Nephron (organoid): Measurements from ENCODE around the gene ROCK2.

Source experiments
- H3K27ac Mint-ChIP-seq, 3 experiments: 2 replicates each; pipeline ENCODE4 v1.8.0; 2020; ENCODE audit warnings: mixed read lengths in 3 of 3, mild to moderate bottlenecking in 2 of 3, moderate library complexity in 1 of 3
- H3K27me3 Mint-ChIP-seq: 2 replicates; pipeline ENCODE4 v1.8.0; 2021; ENCODE audit warnings: low read depth, mild to moderate bottlenecking, moderate library complexity, mixed read lengths
- H3K36me3 Mint-ChIP-seq: 2 replicates; pipeline ENCODE4 v1.8.0; 2020; ENCODE audit warnings: low read depth, mixed read lengths
- H3K4me1 Mint-ChIP-seq: 2 replicates; pipeline ENCODE4 v1.8.0; 2020; ENCODE audit warnings: mixed read lengths
- H3K4me3 Mint-ChIP-seq, 3 experiments: 2 replicates each; pipeline ENCODE4 v1.8.0; 2020; ENCODE audit warnings: mild to moderate bottlenecking in 3 of 3, mixed read lengths in 3 of 3, moderate library complexity in 2 of 3
- H3K9me3 Mint-ChIP-seq: 2 replicates; pipeline ENCODE4 v1.8.0; 2020; ENCODE audit warnings: mixed read lengths
- CTCF ChIP-seq, 3 experiments: fragments of 200-600 bp; sonication (generic); IDR thresholded peaks; one replicate each; pipeline ENCODE4 v1.5.0; 2021; ENCODE audit warnings: antibody characterized with exemption in 3 of 3; ENCODE audit not compliant: unreplicated experiment in 3 of 3

ROCK2 gene

GRCh38 chr2:11279398-11279797, 65.0 kb downstream of the ROCK2 start:
- TF ChIP-seq CTCF (IDR thresholded peaks at IDR 0.05; ENCODE audit: unreplicated experiment in 3 of 3) = no peak
- Mint-ChIP-seq H3K4me1 (no peaks in the 10 kb centered on the region), H3K27me3 (no peaks in the 10 kb centered on the region), H3K27ac (no peak overlapping the region), H3K9me3 (peaks cover 13% of the 10 kb centered on the region), H3K36me3 (peaks cover 83% of the 10 kb centered on the region), H3K4me3 (no peak overlapping the region)

GRCh38 chr2:11278219-11278618, 66.2 kb downstream of the ROCK2 start:
- Mint-ChIP-seq H3K27me3 (no peaks in the 10 kb centered on the region), H3K27ac (no peak overlapping the region), H3K4me1 (no peaks in the 10 kb centered on the region), H3K4me3 (no peak overlapping the region), H3K36me3 (peaks cover 82% of the 10 kb centered on the region), H3K9me3 (peaks cover 8% of the 10 kb centered on the region)
- TF ChIP-seq CTCF (IDR thresholded peaks at IDR 0.05; ENCODE audit: unreplicated experiment in 3 of 3) = no peak

GRCh38 chr2:11275910-11276309, 68.5 kb downstream of the ROCK2 start:
- H3K4me1 Mint-ChIP-seq = no peaks in the 10 kb centered on the region
- H3K27ac Mint-ChIP-seq = no peak overlapping the region
- H3K36me3 Mint-ChIP-seq = peaks cover 74% of the 10 kb centered on the region
- no peaks in the 10 kb centered on the region for H3K27me3 Mint-ChIP-seq
- H3K4me3 Mint-ChIP-seq = no peak overlapping the region
- no peak for TF ChIP-seq CTCF (IDR thresholded peaks at IDR 0.05; ENCODE audit: unreplicated experiment in 3 of 3)
- H3K9me3 Mint-ChIP-seq = no peaks in the 10 kb centered on the region

- no peak for TF ChIP-seq CTCF (IDR thresholded peaks at IDR 0.05; ENCODE audit: unreplicated experiment in 3 of 3)
- no peaks in the 10 kb centered on the region for H3K27me3 Mint-ChIP-seq
- H3K27ac Mint-ChIP-seq = no peak overlapping the region
- peaks cover 61% of the 10 kb centered on the region for H3K36me3 Mint-ChIP-seq
- no peaks in the 10 kb centered on the region for H3K4me1 Mint-ChIP-seq
- H3K9me3 Mint-ChIP-seq = peaks cover 4% of the 10 kb centered on the region
- H3K4me3 Mint-ChIP-seq = no peak overlapping the region
These were observed 73.5 kb downstream of the ROCK2 start for GRCh38 chr2:11270891-11271290.

- TF ChIP-seq CTCF (IDR thresholded peaks at IDR 0.05; ENCODE audit: unreplicated experiment in 3 of 3) = no peak
- H3K4me1 Mint-ChIP-seq = no peaks in the 10 kb centered on the region
- peaks cover 4% of the 10 kb centered on the region for H3K9me3 Mint-ChIP-seq
- H3K4me3 Mint-ChIP-seq = no peak overlapping the region
- no peak overlapping the region for H3K27ac Mint-ChIP-seq
- H3K36me3 Mint-ChIP-seq = peaks cover 57% of the 10 kb centered on the region
- H3K27me3 Mint-ChIP-seq = no peaks in the 10 kb centered on the region
These were observed 76.5 kb downstream of the ROCK2 start for GRCh38 chr2:11267931-11268330.

GRCh38 chr2:11264818-11265217, 79.6 kb downstream of the ROCK2 start:
- no peak for TF ChIP-seq CTCF (IDR thresholded peaks at IDR 0.05; ENCODE audit: unreplicated experiment in 3 of 3)
- H3K27me3 Mint-ChIP-seq = no peaks in the 10 kb centered on the region
- no peak overlapping the region for H3K4me3 Mint-ChIP-seq
- H3K27ac Mint-ChIP-seq = no peak overlapping the region
- no peaks in the 10 kb centered on the region for H3K4me1 Mint-ChIP-seq
- peaks cover 51% of the 10 kb centered on the region for H3K36me3 Mint-ChIP-seq
- H3K9me3 Mint-ChIP-seq = no peaks in the 10 kb centered on the region
